Measurements from ENCODE around the gene KLHL36.

- no peak for TF ChIP-seq CTCF (IDR thresholded peaks at IDR 0.05 in 8 of 11, conservative IDR thresholded peaks at IDR 0.05 in 3 of 11)
- TF ChIP-seq POLR2A (IDR thresholded peaks at IDR 0.05): no peak
Measured at GRCh38 chr16:84630009-84630408, 18.3 kb upstream of the KLHL36 start.

Data from spleen (tissue), 7 donors.